GM18951 (cell line): ENCODE data around the gene EEIG1.

Experiments
- POLR2A ChIP-seq: IDR thresholded peaks from 4 replicates; pipeline ENCODE4 v1.6.1; 2011; ENCODE audit warnings: mild to moderate bottlenecking; ENCODE audit not compliant: insufficient read length, insufficient read depth; ENCODE audit errors: extremely low read depth
- in situ Hi-C: fragments of 300-500 bp; cut with MboI; formaldehyde crosslinking; loops from one replicate; pipeline ENCODE4 v1.12.0; 2022; ENCODE audit warnings: low sequenced_read_pairs, mixed read lengths, inconsistent platforms; ENCODE audit not compliant: unreplicated experiment

The EEIG1 gene

DNA sequence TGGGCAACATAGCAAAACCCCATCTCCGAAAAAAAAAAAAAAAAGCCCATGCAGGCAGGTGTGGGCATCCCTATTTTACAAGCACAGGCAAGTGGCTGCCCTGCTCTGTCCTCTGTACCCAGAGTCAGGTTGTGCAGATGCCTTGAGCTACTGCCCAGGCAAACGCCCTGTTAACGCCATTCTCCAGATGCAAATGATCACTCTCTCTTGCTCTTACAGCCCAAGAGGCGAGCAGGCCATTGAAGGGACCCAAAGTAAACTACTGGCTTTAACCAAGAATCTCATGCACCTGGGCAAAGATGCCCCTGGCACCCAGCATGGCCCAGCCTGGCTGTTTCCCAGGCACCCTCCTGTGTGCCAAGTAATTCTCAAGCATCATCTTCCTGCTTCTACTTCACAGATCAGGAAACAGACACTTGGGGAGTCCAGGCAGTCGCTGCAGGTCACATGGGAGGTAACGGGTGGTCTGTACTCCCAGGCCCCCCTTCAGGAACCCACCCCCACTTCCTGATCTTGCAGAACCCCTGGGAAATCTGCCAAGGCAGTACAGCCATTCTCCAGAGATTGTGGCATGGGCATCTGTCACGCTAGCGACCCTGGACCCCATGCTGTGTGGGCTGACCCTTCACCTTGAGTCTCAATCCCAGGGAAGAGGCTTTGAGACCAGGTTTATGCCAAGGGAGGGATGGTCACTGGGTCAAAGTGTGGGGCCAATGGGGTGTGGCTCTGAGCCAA is 14.2 kb downstream of the EEIG1 start:
- TF ChIP-seq POLR2A = no peak
- in situ Hi-C loops = no loop called here

DNA sequence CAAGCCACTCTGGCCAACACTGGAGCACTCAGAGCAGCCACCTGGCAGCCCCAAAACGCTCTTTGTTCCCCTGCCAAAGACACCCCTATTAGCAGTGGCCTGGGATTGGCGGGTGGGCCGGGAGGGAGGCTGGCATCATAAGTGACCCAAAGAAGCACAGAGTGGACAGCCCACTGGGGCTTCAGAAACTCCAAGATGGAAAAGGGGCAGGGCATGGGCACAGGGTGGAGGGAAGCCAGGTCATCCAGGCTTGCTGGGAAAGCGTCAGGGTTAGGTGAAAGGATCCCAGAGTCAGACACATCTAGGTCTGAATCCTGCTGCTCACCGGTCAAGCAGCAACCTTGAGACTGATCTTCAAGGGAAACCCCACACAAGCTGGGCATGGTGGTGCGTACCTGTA is 14.8 kb downstream of the EEIG1 start:
- in situ Hi-C loops = no loop called here
- no peak for TF ChIP-seq POLR2A

DNA sequence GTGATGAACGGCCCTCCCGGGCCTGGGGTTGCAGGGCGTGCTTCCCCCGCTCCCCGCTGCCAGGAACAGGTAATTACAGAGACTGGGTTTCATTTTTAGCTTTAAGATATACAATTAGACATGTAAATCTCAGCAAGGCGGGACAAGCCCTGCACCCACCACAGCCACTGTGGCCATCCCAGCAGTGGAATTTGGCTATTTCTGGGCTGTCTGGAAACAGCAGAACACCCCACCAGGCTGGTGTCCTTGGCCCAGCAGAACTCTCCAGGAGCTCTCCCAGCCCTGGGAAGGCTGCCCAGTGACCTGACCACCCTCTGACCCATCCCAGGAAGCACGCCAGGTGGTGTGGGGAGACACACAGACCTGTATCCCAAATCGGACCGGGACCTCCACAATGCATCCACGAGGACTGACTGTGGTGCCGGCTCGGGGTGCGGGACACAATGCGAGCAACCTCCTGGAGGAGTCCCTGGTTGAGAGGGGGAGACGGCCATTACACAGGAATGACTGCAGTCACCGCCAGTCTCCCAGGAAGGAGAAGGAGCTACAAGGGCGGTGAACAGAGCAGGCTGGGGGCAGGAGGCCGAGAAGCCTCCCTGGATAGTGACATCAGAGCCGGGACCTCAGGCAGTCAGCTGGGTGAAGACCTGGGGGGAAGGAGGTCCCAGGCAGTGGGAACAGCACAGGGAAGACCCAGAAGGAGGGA is 17.3 kb downstream of the EEIG1 start:
- in situ Hi-C loops = no loop called here
- TF ChIP-seq POLR2A = no peak

- in situ Hi-C loops = no loop called here
These were observed 17.8 kb downstream of the EEIG1 start for GRCh38 chr9:127963041-127963358.

DNA sequence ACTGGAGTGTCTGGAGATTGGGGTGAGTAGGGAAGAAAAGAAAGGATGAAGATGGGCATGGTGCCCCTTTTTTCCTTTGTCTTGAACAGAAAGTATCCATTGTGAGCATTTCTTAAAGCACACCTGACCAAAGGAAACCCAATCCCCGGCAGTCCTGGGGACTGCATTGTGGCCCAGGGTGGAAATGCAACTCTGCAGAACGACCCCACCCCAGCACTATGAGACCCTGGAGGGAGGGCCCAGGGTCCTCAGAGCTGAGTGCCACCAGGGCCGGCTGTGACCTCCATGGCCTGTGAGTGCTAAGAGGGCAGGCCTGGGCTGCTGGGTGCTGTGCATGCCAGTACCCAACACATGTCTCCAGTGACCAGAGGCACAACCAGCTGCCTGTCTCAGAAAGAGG is 18.5 kb downstream of the EEIG1 start:
- no peak for TF ChIP-seq POLR2A

More at GRCh38 chr9:127963041-127963358, 17.8 kb downstream of the EEIG1 start:
- TF ChIP-seq POLR2A = no peak

DNA sequence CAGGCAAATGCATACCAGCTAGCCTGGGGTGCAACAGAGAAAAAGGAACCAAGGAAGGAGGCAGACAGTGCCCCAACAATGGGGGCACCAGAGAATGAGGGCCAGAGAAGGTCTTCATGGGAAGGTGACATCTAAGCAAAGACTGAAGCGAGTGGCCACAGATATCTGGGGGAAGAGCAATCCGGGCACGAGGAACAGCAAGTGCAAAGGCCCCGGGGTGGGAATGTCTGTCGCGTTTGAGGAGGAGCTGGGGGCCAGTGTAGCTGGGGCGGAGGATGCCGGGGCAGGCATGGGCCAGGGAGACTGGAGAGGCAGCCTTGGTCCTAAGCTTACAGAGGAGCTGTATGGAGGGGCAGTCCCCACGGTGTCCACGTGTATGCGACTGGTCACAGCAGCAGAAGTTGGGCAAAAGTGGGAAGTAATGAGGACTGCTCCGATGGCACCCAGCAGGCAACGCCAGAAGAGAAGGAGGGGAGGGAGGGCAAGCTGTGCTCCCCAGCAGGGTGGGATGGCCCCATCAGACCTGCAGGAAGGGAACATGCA is 19.1 kb downstream of the EEIG1 start:
- in situ Hi-C loops = no loop called here
- TF ChIP-seq POLR2A = no peak

More for the DNA sequence above, 18.5 kb downstream of the EEIG1 start:
- in situ Hi-C loops = no loop called here

DNA sequence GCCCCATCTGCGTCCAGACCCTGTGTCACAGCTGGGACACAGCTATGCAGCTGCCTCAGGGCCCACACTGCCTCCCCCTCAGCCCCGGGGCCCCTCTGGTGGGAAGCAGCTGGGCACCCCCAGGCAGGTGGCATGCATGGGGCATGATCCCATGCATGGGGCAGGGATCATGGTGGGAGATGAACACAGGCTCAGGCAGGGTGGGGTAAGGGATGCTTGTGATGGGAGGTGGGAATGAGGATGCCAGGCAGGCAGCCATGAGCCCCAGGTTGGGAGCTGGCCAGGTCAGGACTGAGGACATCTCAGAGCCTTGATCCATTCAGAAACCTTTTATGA is 19.7 kb downstream of the EEIG1 start:
- in situ Hi-C loops = no loop called here

GRCh38 chr9:127960410-127961154 is 20.2 kb downstream of the EEIG1 start:
- in situ Hi-C loops = no loop called here
- TF ChIP-seq POLR2A = no peak

More for the DNA sequence above, 19.7 kb downstream of the EEIG1 start:
- no peak for TF ChIP-seq POLR2A

DNA sequence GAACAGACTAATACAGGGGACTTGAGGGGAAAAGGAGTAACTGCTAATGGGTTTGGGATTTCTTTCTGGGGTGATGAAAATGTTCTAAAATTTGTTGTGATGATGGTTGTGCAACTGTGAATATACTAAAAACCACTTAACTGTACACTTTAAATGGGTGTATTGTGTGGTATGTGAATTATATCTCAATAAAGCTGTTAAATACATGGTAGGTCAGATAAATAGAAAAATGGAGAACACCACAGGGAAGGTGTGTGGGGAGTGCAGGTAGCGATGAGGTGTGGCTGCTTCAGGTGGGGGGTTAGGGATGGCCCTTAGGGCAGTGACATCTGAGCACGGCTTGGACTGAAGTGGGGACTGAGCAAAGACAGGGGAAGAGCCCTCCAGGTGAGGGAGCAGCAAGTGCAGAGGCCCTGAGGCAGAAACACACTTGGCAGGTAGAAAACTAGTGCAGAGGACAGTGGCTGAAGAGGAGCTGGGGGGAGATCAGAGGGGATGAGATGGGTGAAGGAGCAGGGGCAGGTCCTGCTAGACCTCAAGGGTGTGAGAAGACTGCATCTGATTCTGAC is 20.9 kb downstream of the EEIG1 start:
- no peak for TF ChIP-seq POLR2A
- in situ Hi-C loops = loop anchor here (5.0 kb wide), 1 partner anchor 77 kb away; no protein-coding TSS in a partner anchor

DNA sequence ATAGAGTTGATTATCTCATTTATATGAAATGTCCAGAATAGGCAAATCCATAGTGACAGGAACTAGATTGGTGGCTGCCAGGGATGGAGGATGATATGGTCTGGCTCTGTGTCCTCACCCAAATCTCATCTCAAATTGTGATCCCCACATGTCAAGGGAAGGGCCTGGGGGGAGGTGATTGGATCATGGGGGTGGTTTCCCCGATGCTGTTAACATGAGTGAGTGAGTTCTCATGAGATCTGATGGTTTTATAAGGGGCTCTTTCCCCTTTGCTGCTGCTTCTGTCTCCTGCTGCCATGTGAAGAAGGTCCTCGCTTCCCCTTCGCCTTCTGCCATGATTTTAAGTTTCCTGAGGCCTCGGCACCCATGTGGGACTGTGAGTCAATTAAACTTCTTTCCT is 21.4 kb downstream of the EEIG1 start:
- in situ Hi-C loops = loop anchor here (5.0 kb wide), 1 partner anchor 78 kb away; no protein-coding TSS in a partner anchor
- TF ChIP-seq POLR2A = no peak

- no peak for TF ChIP-seq POLR2A
- in situ Hi-C loops = loop anchor here (5.0 kb wide), 1 partner anchor 79 kb away; no protein-coding TSS in a partner anchor
These were observed 22.1 kb downstream of the EEIG1 start for GRCh38 chr9:127958728-127959127.

DNA sequence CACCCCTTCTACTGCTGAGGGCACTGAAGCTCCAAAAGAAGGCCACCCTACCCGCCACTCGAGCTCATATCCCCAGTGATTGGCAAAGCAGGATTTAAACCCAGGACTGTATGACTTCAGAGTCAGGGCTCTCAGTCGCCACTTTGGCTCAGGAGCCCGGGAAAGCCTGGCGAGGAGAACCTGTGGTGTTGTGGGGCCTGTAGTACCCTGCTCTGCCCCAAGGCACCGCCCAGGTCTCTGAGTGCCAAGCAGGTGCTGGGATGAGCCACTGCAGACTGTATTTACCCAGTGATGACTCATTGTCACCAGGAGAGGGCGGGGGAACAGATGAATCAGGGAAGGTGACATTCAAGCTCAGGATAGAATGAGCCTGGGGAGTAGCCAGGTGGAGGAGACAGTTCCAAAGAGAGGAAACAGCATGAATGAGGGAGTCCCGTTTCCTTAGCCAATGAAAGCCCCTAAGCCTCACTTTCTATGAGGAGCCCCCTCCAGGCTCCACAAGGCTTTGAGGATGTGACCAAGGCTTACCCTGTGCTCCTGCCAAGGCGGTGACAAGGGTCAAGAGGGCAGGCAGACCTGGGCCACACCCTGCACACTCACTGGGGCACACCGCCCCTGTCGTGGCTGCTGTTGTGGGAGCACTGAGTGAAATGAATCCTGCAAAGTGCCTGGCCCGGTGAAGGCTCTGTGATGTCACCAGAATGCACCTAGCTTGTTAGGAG is 25.3 kb downstream of the EEIG1 start:
- no peak for TF ChIP-seq POLR2A
- in situ Hi-C loops = loop anchor here (5.0 kb wide), 1 partner anchor 82 kb away; no protein-coding TSS in a partner anchor
